Activated CD8-positive, alpha-beta memory T cell treated with anti-CD3 and anti-CD28 coated beads, Interleukin-2, amount 50 U/mL, for 1 hour (primary cell): Measurements from ENCODE around the gene VIPR1.

ENCODE experiments used
- DNase-seq: peaks from one replicate; pipeline ENCODE4 v3.0.0-alpha.2; 2020; ENCODE audit errors: extremely low read depth

The VIPR1 gene

DNA sequence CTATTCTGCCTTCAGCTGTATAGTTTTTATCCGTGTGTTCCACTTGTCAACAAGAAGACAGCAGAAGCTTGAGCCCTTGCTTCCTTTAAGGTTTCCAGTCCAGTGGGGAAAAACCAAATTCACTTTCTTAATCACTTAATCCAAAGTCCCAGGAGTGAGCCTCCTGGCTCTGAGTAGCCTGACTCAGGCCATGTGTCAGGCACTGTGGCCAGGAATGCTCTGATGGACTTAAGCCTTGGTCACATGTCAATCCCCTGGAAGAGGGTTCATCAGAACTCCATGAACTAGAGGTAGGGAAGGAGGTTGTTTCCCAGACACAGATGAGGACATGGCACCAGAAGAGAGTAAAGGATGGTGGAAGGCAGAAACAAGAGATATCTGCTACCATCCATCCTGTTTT is 8.8 kb downstream of the VIPR1 start:
- no peak for DNase-seq

DNA sequence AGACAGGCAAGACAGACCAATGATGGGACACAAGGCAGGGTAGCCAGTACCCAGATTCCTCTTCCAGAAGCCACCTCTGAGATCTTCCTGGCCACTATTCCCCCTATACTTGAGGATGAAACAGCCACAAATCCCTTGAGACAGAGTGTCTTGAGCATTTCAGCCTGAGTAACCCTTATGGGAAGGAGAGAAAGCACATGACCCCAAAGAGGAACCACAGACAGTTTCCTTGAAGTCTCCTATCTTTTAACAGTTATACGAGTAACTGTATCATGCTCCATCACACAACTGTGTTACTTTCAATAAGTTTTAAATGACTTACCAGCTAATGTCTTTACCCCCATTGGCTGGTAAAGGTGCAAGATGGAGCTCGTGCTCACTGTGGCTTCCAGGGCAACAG is 9.3 kb downstream of the VIPR1 start:
- no peak for DNase-seq

DNA sequence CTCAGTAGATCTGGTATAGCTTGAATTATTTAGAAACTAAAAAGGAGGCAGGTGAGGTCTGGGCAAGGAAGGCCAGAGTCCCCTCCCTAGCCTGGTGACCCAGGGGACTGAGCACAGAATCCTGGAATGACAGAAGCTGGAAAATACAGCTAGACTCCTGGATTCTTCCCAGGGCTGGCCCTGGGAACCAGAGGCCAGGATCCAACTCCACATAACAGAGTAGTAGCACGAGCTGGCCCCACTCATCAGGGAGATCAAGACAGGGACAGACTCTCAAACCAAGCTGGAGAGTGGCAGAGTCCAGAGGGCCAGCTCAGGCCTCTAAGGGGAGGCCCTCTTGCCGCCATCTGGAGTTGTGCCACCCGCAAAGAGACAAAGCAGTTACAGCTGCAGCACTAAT is 10.7 kb downstream of the VIPR1 start:
- DNase-seq = no peak

DNA sequence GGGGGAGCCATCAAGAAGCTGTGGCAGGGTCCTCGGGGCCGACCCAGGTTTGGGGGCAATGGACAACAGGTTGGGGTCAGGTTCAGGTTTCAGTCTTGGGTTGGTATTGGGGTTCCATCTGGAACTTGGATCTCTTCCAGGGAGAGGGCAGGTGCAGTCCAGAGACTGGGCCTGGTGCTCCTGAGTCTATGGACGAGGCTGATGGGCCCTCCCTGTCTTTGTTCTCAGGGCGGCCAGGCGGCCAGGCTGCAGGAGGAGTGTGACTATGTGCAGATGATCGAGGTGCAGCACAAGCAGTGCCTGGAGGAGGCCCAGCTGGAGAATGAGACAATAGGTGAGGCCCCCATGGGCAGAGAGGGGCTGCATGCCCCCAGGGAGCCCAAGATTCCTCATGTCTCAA is 11.1 kb downstream of the VIPR1 start:
- no peak for DNase-seq

DNA sequence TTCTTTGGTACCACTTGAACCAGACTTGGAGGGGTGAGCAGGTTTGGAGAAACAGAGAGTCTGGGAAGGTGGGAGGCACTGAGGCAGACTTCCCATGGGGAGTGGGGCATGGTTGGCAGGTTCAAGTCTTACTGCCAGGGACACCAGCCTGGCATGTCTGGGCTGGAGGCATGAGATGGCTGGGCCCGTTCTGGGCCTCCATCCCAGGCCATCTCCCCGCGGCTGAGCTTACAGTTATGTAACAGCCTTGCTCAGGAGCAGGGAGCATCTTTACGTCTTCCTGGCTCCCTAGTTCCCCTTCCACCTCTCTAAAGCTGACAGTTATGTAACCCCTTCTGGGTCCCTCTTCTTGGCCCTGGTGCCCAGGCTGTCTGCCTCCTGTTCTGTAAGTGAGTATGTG is 12.4 kb downstream of the VIPR1 start:
- no peak for DNase-seq

DNA sequence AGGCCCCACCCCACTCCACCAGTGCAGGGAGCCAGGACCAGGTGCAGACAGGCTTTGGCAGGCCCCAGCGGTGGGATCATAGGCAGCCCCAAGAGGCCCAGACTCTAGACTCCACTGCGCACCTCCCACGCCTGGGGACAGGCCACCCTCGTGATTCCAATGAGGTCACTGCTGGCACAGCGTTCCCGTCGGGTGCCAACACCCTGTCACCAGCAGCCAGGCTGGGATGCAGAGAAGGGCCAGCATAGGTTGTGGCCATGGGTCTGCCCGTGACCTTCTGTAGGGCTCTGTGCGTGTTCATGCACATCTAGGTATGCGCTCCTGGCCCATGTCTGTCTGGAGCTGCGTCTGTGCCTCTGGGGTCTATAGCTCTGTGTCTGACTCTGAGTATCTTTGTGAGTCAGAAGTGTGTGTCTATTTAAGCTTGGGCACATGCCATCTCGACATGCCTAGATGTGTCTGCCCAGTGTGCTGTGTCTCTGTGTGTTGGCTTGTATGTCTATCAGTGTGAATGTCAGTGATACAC is 13.0 kb downstream of the VIPR1 start:
- DNase-seq = no peak

DNA sequence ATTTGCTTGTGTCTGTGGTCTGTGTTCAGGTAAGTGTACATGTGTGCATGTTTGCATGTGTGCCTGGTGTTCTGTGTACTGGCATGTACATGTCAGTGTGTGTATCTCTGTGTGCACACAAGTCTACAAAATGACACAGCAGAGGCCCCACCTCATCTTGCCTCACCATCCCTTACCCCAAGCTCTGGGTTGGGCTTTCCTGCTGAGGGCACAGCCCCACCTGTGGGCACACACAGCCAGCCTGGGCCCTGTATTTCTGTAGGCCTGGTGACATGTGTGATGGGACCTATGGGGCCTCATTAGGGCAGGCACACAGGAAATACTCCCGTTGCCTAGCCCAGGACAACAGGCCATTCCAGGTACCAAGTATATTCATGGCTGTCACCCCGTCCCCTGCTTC is 13.5 kb downstream of the VIPR1 start:
- no peak for DNase-seq

DNA sequence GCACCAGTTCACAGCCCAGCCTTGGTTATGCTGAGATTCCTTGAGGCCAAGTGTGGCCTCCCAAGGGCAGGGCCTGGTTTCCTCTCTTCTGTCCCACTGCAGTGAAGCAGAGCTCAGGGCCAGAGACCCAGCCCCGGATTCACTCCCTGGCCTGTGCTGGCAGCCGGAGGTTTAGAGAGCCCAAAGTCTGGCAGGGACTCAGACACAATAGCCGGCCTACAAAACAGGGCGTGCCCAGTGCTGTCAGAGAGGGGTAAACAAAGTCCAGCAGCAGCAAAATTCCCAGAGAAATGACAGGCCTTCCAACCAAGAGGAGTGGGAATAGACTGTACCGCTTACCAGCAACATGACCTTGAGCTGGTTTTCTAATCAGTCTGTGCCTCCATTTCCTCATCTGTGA is 14.0 kb downstream of the VIPR1 start:
- DNase-seq = no peak

DNA sequence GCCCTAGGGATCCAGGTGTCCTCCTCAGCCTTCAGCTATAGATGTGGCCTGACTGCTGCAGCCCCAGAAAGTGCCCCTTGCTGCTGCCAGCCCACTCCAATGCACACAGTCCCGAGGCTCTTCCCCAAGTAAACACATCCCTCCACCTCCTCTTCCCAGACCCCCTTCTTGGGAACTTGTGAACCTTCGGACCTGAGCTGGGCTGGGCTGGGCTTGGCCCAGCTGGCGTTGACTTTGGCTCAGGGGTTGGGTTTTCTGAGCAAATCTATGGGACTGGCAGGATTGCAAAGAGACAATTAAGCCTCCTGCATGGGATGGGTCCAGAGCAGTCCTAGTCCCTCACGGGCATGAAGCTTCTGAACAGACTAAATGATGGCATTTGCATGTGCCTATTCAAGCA is 14.7 kb downstream of the VIPR1 start:
- DNase-seq = no peak

DNA sequence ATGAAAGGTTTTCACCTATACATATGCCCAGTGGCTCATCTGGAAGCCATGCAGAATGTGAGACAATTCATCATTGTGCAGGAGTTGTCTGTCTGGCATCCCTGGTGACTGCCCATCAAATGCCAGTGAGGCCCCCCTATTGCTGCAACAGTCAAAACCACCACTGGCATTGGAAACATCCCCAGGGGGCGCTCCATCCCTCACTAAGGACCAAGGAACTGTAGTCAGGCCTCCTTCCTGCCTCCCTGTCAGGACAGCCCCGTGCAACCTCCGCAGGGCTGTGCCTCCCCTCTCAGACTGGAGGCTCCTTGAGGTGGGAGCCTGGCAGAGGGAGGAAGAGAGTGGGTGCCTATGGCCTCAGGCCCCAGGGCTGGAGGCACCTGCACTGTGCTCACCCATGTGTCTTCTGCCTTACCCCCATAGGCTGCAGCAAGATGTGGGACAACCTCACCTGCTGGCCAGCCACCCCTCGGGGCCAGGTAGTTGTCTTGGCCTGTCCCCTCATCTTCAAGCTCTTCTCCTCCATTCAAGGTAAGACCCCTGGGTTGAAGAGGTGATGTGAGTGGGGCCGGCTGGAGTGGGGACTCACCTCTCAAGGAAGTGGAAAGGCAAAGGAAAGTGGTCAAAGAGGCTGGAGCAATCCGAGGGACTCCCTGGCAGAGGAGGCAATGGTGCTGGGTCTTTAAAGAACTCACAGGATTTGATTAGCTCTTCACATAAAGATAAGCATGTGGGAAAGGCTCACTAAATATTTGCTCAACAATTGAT is 16.5 kb downstream of the VIPR1 start:
- no peak for DNase-seq

DNA sequence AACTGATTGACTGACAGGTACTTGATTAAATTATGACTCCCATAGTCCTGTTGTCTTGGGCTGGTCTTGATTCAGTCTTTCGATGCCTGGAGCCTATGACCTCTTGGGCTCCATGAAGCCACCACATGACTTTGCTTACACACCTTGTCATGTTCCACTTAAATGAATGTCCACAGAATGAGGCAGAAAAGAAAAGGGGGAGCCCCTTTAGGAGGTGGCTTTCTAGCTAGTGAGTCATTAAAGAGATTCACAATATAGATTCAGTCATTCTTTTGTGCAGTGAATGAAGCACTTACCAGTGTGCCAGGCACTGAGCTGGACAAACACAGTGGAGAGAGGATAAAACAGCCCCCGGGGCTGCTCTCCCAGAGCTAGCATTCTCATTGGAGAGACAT is 17.1 kb downstream of the VIPR1 start:
- no peak for DNase-seq

DNA sequence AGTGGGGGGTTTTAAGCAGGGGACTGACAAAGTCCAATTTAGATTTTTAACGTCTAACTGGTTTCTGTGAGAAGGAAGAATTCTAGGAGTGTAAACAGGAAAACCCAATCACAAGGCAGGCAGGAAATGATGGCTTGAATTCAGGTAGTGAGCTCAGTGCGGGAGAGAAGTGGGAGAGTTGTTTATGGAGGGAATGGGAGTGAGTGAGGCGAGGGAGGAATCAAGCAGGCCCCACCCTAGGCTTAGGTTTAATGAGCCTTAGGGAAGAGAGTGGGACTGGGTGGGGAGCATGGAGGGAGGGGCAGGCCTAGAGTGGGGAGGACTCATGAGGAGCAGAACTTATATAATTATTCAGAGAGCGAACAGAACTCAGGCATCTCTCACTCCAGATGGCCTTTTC is 17.9 kb downstream of the VIPR1 start:
- no peak for DNase-seq

DNA sequence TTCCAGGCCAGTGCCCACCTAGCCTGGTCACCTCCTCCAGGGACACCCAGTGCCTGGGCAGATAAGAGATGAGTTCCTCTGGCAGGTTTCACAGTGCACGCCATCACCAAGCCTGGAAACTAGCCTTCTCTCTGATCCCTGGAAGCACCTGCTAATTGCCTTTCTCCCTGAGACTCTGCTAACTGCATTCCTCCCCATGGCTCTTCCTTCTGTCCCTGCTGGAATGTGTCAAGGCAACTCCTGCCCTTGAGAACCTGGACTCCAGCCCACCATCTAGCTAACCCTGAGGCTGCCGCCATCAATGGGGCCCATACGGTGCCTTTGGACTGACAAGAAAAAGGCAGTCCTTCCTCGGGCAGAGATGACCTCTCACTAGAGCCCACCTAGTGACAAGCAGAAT is 18.5 kb downstream of the VIPR1 start:
- no peak for DNase-seq

DNA sequence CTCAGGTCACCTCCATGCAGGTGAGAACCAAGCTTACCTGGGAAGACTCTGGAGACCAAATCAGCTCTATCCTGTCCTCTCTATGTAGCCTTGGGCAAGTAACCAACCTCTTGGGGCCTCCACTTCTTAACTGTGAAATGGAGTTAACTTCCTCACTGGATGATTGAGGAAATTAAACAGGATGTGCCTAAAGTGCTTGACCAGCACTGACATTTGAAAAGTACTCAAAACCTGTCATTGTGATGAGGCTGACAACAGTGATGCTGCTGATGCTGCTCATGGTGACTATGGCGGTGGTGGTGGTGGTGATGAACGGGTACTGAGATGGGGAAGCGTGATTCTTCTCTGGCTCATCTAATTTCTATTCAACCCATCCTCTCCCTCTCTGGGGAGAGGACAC is 22.3 kb downstream of the VIPR1 start:
- no peak for DNase-seq

DNA sequence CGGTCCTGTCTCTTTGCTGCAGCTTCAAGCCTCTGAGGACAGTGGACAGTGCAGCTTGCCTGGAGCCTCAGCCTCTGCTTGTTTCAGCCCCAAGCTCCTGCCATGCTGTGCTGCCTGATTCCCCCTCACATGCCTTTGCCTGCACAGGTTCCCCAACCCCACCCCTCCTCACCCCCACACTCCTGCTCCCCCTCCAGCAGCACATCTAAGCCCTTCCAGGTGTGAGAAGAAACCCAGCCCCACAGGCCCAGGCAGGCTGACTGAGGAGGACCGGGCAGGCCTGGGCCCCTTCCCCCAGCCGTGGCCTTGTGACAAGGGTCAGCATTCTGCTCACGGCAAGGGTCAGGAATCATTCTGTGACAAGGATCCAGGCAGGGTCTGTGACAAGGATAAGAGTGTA is 22.8 kb downstream of the VIPR1 start:
- DNase-seq = no peak

DNA sequence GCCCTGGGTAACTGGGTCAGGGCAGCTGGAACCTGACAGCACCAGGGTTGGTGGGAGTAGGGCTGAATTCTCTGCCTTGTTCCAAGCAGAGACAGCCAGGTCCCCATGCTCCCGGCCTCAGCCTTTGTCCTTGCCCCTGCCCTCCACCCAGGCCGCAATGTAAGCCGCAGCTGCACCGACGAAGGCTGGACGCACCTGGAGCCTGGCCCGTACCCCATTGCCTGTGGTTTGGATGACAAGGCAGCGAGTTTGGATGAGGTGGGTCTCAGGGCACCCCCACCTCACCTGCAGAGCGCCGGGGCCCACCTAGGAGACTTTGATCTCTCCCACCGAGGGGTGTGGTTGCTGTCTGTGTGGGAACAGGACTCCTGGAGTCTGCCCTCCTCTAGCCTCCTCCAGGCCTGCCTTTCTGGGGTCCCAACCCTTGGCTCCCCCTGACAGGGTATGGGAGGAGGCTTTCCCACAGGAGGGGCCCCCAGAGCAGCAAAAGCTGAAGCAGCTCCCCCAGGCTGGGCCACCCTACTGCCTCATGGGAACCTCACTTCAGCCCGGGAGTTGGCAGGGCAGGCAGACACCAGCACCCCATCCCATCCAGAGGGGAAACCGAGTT is 23.4 kb downstream of the VIPR1 start:
- no peak for DNase-seq

DNA sequence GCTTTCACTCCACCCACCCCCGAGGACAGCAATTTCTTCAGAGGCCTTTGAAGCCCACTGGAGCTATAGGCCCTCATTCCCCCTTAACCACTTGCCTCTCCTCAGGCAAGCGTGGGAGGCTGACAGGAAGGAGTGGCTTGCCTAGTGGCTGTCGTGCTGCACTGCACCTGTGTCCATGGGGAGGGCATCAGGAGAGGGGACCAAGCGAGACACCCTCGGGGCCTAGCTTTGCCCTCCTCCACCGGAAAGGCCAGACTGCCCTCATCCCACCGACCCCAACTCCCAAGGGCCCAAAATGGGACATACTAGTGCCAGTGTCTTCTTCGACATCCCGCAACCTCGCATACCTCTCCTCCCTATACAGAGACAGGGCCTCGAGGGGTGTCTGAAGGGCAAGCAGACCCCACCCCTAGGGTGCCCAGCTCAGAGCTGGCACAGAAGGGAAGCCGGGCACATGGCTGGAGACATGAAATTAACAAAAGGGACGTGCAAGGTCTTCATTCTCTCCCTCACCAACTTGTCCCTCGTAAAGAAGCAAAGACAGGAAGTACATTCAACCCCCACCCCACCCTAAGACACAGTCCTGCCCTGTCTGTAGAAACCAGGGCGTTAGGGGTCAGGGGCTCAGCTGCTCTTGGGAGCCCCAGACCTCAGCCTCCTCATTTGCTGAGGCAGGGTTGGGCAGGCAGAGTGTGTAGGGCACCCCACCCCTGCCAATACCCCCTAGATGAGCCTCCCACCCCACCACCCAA is 24.3 kb downstream of the VIPR1 start:
- DNase-seq = no peak

DNA sequence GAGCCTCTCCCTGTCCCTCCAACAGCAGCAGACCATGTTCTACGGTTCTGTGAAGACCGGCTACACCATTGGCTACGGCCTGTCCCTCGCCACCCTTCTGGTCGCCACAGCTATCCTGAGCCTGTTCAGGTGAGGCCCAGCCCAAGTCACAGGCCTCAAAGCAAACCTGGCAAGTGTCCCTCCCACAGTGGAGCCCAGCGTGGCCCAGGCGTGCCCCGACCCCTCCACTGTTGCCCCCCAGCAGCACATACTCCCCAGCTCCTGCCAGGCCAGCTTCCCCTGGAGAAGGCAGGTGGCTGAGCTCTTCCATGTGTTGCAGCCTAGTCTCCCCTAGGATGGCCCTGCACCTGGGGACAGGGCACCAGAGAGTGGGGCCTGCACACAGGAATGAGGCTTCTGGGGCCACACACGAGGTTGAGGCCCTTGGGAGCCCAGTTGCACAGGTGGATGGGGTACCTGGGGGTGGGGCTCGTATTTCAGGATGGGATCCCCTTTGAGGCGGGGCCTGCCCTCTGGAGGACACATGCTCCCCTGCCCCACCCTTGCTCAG is 25.0 kb downstream of the VIPR1 start:
- no peak for DNase-seq

DNA sequence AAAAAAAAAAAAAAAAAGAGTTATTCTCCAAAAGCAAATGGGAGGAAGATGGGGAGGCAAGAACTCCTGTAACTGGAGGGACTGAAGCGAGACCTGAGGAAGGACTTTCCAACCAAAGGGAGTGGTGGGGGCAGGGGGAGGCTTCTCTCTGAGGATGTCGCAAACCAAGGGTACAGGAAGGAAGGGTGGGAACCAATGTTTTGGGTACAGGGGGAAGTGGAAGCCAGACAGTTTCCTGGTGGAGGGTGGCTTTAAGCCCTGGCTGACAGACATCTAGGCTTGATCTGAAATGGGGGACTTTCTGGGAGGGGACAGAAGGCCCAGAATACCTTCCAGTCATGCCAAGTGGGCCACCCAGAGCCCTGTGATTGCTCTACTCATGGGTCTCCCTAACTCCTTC is 27.0 kb downstream of the VIPR1 start:
- DNase-seq = no peak

DNA sequence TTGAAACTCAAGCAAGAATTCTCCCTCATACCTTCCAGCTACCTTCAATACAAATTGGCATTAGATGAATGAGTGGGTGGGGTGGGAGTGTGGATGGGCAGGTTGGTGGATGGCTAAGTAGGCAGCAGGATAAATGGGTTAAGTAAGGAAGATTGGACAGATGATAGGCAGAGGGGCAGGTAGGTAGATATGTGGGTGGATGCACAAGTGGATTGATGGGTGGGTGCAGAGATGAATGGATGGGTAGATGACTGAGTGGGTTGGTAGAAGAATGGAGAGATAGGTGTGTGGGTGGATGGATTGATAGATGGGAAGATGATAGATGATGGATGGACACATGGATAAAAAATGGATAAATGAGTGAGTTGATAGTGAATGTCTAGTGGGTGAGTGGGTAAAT is 27.6 kb downstream of the VIPR1 start:
- no peak for DNase-seq

DNA sequence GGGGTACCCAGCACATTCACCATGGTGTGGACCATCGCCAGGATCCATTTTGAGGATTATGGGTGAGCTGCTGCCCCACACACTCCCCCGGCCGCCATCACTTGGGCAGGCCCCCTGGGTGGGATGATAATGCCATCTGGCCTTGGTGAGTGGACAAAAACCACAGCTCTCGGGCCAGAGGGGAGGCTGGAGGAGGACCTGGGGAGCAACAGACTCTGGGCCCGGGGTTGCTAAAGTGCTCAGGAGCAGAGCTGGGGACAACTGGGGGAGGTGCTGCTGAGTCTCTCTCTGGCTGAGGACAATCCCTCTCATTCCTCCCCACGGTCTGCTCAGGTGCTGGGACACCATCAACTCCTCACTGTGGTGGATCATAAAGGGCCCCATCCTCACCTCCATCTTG is 29.0 kb downstream of the VIPR1 start:
- DNase-seq = no peak

DNA sequence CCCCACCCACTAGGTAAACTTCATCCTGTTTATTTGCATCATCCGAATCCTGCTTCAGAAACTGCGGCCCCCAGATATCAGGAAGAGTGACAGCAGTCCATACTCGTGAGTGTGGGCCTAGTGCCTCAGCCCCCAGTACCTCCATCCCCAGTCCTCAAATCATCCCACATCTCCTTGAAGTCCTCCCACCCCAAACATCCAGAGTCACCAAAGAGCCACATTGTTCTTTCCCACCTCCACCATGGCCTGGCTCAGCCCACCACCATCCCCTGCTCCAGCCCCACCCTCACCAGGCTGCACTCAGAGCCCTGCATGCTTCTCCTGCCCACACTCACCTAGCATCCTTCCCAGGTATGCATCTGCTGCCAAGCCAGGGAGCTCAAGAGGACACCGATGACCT is 29.8 kb downstream of the VIPR1 start:
- DNase-seq = no peak
